ENCODE results near the gene FNDC5.

- no peak for TF ChIP-seq ETS1 (IDR thresholded peaks at IDR 0.05)
- no peak for TF ChIP-seq CTCF (conservative IDR thresholded peaks at IDR 0.05; ENCODE audit: low read depth in 2 of 2)
- TF ChIP-seq CREB1 (CRISPR knock-in tag; IDR thresholded peaks at IDR 0.05; ENCODE audit: low read depth) = no peak
- TF ChIP-seq EZH2phosphoT487 (IDR thresholded peaks at IDR 0.05; ENCODE audit: unreplicated experiment) = no peak
- TF ChIP-seq POLR2AphosphoS5 (IDR thresholded peaks at IDR 0.05; ENCODE audit: low read depth) = no peak
- TF ChIP-seq ZNF114 (CRISPR knock-in tag; IDR thresholded peaks at IDR 0.05) = no peak
- no peak for TF ChIP-seq NANOG (IDR thresholded peaks at IDR 0.05; ENCODE audit: borderline replicate concordance)
- TF ChIP-seq JUNB (IDR thresholded peaks at IDR 0.05; ENCODE audit: unreplicated experiment) = no peak
- TF ChIP-seq REST (IDR thresholded peaks at IDR 0.05; ENCODE audit: unreplicated experiment) = no peak
- no peak for TF ChIP-seq EZH2 (IDR thresholded peaks at IDR 0.05; ENCODE audit: low read depth, unreplicated experiment)
Observed at GRCh38 chr1:32831878-32832277, 38.8 kb downstream of the FNDC5 start.

All from GM23338 (cell line).